ENCODE data around the gene CNTNAP2. TPM values are rescaled to one million over a fixed set of nuclear protein-coding genes. Genes with fewer than 3 reads are reported as not detected.

Gene CNTNAP2
- total and polyA plus RNA-seq, 2 of the 8 experiments (the other 6 are each of a cell fraction or from before 2014, with no cell fraction given), result 27.9 to 71.0 TPM

DNA sequence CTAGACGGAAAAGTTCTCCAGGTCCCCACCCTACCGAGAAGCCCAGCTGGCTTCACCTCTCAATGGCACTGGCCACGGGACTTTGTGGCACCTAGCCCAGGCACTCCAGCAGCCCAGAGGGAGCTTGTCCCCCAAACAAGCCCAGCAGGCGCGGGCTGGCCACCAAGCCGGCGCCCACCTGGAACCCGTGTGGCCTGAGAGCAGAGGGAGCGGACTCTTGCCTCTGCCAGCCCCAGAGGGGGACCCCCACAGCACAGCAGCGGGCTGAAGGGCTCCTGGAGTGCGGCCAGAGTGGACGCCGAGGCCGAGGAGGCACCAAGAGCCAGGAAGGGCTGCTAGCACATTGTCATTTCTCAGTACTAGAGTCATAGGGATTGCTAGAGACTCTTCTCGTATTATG lies 671.4 kb downstream of the CNTNAP2 start:
- FAIRE-seq (no peak), DNase-seq (ENCODE audit: low read depth in 1 of 2, low spot score in 2 of 2) (no peak)
- H3K23me2 ChIP-seq (ENCODE audit: low read depth, low read length), result no peaks in the 10 kb centered on the region; the same call in 1 of the 2 replicates
- no peak overlapping the region; the same call in 1 of the 2 replicates for H3K18ac ChIP-seq (ENCODE audit: extremely low read depth, low read length)
- no peak overlapping the region for H3K14ac ChIP-seq (ENCODE audit: insufficient read length)
- H2BK5ac ChIP-seq (ENCODE audit: low read depth, low read length), result no peak overlapping the region
- H4K20me1 ChIP-seq (replicated peaks in 1 of 2; ENCODE audit: control insufficient read depth in 1 of 2, insufficient read depth in 2 of 2, low read length in 2 of 2), result no peaks in the 10 kb centered on the region
- ChIA-PET POLR2A (ENCODE audit: partially characterized antibody) (no interaction called here), CTCF (ENCODE audit: partially characterized antibody) (interaction anchor here (1.1 to 1.6 kb wide), 2 partner anchors 15 to 1475 kb away, joined by 3 to 4 read pairs; no protein-coding TSS in a partner anchor)
- no peak overlapping the region for H2AFZ ChIP-seq (ENCODE audit: low read length)
- no peak overlapping the region for H3K4me2 ChIP-seq (ENCODE audit: insufficient read depth in 1 of 2, low read depth in 2 of 2, low read length in 2 of 2)
- H3K79me1 ChIP-seq (ENCODE audit: low read depth, low read length), result no peaks in the 10 kb centered on the region
- no peak overlapping the region for H2BK15ac ChIP-seq (ENCODE audit: low read length)
- H3K4me3 ChIP-seq (ENCODE audit: extremely low read depth in 1 of 4, insufficient read depth in 2 of 4, low read depth in 3 of 4, low read length in 4 of 4), result no peak overlapping the region
- H3K27ac ChIP-seq (ENCODE audit: low read depth, low read length), result no peak overlapping the region
- no peak overlapping the region for H3K56ac ChIP-seq (replicated peaks; ENCODE audit: insufficient read length, low read depth, low read length)
- no peak overlapping the region for H4K91ac ChIP-seq (replicated peaks; ENCODE audit: insufficient read length, low read length)
- H3K36me3 ChIP-seq (ENCODE audit: control insufficient read depth in 2 of 4, insufficient read depth in 4 of 4, low read length in 3 of 4), result no peaks in the 10 kb centered on the region
- TF ChIP-seq NANOG (IDR thresholded peaks at IDR 0.05; ENCODE audit: insufficient read depth, low read depth, low read length, poor library complexity, severe bottlenecking) (no peak), CEBPB (IDR thresholded peaks at IDR 0.05; ENCODE audit: low read depth, low read length) (no peak), CHD1 (IDR thresholded peaks at IDR 0.05; ENCODE audit: low read depth, low read length) (no peak), RNF2 (IDR thresholded peaks at IDR 0.05; ENCODE audit: borderline replicate concordance, low read depth, low read length, missing control alignments, poor library complexity, severe bottlenecking) (no peak), SP1 (IDR thresholded peaks at IDR 0.05; ENCODE audit: low read depth, low read length) (no peak), YY1 (IDR thresholded peaks at IDR 0.05; ENCODE audit: low read depth, low read length) (no peak), RFX5 (IDR thresholded peaks at IDR 0.05; ENCODE audit: borderline replicate concordance, low read depth, low read length) (no peak), KDM1A (IDR thresholded peaks at IDR 0.05; ENCODE audit: borderline replicate concordance, low read length) (no peak), CHD2 (IDR thresholded peaks at IDR 0.05; ENCODE audit: low read length) (no peak), SIRT6 (IDR thresholded peaks at IDR 0.05; ENCODE audit: low read length) (no peak), RBBP5 (IDR thresholded peaks at IDR 0.05; ENCODE audit: borderline replicate concordance, low read depth, low read length) (no peak), RAD21 (IDR thresholded peaks at IDR 0.05 in 1 of 2, conservative IDR thresholded peaks at IDR 0.05 in 1 of 2; ENCODE audit: low read depth in 2 of 2, low read length in 2 of 2) (no peak), BACH1 (IDR thresholded peaks at IDR 0.05; ENCODE audit: low read length) (no peak), SP2 (IDR thresholded peaks at IDR 0.05; ENCODE audit: low read length) (no peak), NRF1 (IDR thresholded peaks at IDR 0.05; ENCODE audit: low read depth, low read length) (no peak)
- H2BK12ac ChIP-seq (ENCODE audit: low read depth, low read length), result no peak overlapping the region; the same call in 1 of the 2 replicates
- H3K9me3 ChIP-seq (ENCODE audit: insufficient read depth in 2 of 2, low read depth in 1 of 2, low read length in 1 of 2), result peaks cover 0 to 2% of the 10 kb centered on the region in 2 experiments; a peak in 1 of 4 replicates
- H3K4ac ChIP-seq (replicated peaks; ENCODE audit: insufficient read length, low read depth, low read length), result no peak overlapping the region
- no peak overlapping the region for H2AK5ac ChIP-seq (ENCODE audit: low read depth, low read length)
- peaks cover 2 to 8% (median 5%) of the 10 kb centered on the region in 4 experiments; a peak in 6 of 7 replicates for H3K4me1 ChIP-seq (replicated peaks in 1 of 4; ENCODE audit: control insufficient read depth in 3 of 4, insufficient read depth in 4 of 4, low read length in 3 of 4)
- H4K5ac ChIP-seq (ENCODE audit: insufficient read length, low read depth, low read length), result no peak overlapping the region
- no peak overlapping the region for H3K9ac ChIP-seq (replicated peaks in 1 of 4; ENCODE audit: extremely low read depth in 1 of 4, low read depth in 3 of 4, low read length in 3 of 4)
- no peak overlapping the region for H3K23ac ChIP-seq (ENCODE audit: insufficient read length)
- H4K8ac ChIP-seq (ENCODE audit: extremely low read depth, insufficient read depth, low read length), result no peak overlapping the region
- no peaks in the 10 kb centered on the region for H3K27me3 ChIP-seq (replicated peaks in 1 of 4; ENCODE audit: control insufficient read depth in 3 of 4, extremely low read depth in 1 of 4, insufficient read depth in 3 of 4, low read length in 3 of 4)
- H3K79me2 ChIP-seq (ENCODE audit: control insufficient read depth in 1 of 2, insufficient read depth in 2 of 2, low read length in 2 of 2), result no peaks in the 10 kb centered on the region
- no peak overlapping the region for H2BK120ac ChIP-seq (replicated peaks; ENCODE audit: low read depth, low read length)
- 95% methylated on average over 15 of the region's 15 CpGs; no CpG with 5 or more reads in 1 of the 2 experiments for WGBS, 2 experiments (ENCODE audit: extremely low coverage in 1 of 2, insufficient coverage in 1 of 2, insufficient read length in 1 of 2, insufficient replicate concordance in 2 of 2, low coverage in 1 of 2, low lambda C conversion rate in 2 of 2, missing lambda C conversion rate in 1 of 2)
- H2BK20ac ChIP-seq (ENCODE audit: low read length), result no peak overlapping the region
